Medulla oblongata (tissue), 1 donor: ENCODE measurements around the gene PLCXD3.
A peak's percentile ranks its signal among the peaks of the same experiment; 100 is the strongest.

Source experiments
- DNase-seq: peaks from one replicate; pipeline ENCODE4 v3.0.0-alpha.2; 2015; ENCODE audit errors: extremely low spot score

The PLCXD3 gene

DNA sequence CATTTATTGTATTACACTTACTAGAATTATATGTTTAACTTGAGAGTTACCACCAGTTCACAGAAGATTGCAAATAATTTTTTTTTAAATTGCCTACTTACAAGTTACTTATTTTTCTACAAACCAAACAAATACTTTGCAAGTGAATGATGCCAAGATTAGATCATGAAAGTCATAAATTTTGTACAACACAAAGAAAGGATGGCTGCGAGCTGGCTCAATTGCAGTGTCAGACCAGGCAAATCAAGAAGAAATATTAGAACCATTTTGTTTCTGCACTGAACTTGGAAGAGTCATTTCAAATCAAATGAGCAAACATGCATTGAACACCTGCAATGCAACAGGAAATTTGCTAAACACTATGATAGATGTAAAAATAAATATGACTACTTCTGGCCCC is 97.3 kb downstream of the PLCXD3 start:
- peak; percentile 11 for DNase-seq

DNA sequence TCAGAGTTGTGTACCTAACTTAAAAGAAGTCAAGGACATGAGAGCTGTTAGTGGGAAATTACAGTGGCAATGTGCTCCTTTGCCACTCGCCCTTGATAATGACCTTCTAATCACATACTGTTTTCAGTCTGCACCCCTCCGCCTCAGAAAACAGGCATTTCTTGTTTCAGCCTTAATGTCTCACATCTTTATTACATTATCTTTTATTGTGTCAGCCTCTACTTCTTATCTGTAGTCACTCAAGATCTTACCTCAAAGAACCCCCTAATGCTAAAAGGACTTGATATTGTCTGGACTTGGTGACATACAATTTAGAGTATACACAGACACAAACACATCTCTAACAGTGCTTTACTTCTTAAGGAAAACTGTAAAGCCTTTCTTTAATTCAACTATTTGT is 97.9 kb downstream of the PLCXD3 start:
- no peak for DNase-seq

DNA sequence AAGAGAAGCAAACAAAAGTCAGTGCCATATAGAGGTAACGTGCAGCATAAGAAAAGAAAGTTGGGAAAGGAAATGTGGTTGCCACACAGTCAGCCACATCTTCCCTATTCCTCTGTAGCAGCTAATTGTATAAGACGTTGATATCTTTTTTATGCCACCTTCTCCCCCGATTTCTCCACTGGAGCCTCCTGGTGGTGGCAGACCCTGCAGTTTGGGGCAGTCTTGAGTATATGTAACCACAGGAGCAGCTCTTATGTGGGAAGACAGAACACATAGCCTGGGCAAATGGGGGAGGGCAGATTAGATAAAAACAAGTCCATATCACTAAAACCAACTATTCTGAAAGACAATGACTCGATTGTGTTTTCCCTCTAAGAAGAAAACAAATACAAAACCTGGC is 99.7 kb downstream of the PLCXD3 start:
- DNase-seq, result no peak

DNA sequence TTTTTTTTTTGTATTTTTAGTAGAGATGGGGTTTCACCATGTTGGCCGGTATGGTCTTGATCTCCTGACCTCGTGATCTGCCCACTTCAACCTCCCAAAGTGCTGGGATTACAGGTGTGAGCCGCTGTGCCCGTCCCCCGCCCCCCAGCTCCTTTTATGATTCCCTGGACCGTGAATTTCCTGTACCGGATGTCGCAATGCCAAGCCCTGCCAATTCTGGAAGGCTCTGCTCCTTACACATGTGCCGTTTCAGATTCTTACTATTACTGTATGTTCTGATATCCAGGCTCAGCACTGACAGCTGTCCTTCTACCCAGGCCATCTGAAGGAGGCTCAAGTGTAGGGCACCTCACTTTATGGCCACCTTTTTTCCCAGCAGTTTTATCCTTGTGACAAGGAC is 100.1 kb downstream of the PLCXD3 start:
- no peak for DNase-seq

DNA sequence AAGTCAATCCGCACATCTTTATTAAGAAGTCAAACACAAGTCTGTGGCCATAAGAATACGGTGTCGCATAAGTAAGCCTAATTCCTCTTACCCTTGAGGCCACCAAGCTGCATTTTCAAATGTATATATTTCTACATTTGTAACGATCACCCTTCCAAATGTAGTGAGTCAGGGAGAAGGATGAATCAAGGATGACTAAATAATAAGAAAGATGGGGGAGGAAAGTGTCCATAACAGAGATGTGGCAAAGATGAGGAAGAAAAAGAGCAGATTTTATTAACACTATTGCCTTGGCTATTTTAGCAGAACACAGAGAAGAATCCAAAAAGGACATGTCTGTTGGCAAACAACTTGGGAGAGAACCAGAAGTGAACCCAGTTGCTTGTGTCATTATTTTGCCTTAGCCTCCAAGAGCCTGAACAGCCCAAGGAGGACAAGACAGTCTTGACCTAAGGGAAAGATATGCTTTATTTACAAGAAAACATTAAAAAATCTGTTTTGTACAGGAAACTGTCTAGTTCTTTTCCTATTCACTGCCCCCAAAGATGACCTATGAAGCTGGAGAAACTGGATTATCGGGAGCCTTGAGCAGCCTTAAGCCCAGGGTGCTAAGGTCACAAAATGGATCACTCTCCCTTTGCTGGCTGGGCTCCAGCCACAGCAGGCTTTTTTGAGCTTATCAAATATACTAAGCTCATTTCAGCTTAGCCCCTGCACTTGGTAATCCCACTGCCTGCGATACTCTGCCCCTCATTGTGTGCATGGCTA is 101.5 kb downstream of the PLCXD3 start:
- DNase-seq, result no peak

DNA sequence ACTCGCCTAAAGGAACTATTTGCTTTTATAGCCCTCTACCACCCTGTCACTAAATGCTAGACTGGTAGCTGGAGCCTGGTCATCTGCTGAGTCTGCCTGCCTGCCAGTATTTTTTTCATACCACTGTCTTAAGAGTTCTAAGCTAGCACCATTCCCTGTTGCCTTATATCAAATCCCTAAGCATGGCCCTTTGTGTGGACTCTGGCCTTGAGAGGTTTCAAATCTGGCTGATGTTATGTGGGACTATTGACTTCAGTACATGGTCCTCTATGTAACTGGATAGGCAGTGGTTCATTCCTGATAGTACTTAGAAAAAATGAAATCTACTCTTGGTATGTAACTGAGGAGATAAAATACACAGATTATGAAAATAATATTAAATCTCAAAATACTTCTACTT is 103.5 kb downstream of the PLCXD3 start:
- no peak for DNase-seq

DNA sequence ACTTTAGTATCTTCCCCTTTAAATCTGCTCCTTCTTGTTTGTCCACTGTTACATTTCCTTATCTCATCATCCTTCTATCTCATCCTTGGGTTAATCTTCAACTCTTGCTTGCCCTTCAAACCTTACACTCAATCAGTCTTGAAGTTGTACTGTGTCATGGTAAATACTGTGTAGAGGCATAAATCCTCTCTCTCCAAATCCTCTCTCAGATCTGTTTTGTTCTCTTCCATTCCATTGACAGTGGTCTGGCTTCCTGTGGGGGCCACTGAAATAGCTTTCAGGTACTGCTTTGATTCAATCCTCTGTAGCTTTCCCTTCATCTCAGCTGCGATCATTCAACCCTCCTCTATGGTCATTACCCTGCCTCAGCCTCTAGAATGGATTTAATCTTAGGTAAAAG is 104.0 kb downstream of the PLCXD3 start:
- DNase-seq, result no peak

DNA sequence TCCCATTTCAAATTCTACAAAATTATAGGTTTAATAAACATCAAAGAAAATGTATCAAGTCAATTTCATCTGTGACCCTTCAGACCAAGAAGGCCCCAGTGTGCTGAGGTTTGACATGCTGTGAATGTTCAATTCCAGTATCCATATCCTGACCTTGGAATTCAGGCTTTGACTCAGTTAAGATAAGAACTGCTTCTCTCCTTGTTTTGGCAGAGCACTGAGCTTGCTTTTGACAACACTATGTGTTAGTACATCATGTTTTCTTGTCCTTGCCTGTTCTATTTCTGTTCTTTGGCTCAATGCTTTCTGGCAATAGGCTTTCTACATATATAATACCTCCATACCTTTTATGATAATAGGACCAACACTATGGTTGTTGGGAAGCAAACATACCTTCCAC is 105.6 kb downstream of the PLCXD3 start:
- DNase-seq, result no peak

DNA sequence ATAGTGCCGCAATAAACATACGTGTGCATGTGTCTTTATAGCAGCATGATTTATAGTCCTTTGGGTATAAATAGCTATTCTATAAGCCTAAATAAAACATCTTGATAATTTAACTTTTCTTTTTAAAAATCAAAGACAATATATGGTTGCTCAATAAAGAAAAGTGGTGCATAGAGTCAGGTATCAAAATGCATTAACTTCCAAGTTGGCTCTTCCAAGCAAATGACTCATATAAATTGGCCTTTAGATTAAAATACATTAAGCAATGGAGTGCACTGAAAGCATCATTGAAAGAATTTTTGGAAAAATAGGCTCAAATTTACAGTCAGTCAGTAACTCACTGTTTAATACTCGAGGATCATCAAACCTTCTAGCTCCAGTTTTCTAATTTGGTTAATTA is 106.6 kb downstream of the PLCXD3 start:
- no peak for DNase-seq

DNA sequence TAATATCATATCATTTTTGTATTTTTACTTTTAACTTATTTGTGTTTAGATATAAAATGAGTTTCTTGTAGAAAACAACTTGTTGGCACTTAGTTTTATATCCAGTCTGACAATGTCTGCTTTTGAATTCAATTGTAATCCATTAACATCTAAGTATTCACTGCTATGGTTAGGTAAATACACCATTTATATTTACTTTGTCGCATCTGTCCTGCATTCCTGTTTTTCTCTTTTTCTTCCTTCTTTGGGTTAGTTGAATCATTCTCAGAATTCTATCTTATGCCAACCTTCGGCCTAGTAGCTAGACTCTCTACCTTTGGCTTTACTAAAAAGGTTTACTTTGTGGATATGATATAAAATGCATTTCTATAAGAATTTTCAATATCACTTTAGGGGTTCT is 107.6 kb downstream of the PLCXD3 start:
- no peak for DNase-seq

DNA sequence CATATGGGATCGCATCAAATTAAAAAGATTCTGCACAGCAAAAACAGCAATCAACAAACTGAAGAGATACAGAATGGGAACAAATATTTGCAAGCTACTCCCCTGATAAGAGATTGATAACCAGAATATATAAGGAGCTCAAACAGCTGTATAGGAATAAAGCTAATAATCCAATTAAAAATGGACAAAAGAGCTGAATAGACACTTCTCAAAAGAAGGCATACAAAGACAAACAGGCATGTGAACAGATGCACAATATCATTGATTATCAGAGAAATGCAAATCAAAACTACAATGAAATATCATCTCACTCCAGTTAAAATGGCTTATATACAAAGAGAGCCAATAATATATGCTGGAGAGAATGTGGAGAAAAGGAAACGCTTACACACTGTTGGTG is 110.6 kb downstream of the PLCXD3 start:
- no peak for DNase-seq

DNA sequence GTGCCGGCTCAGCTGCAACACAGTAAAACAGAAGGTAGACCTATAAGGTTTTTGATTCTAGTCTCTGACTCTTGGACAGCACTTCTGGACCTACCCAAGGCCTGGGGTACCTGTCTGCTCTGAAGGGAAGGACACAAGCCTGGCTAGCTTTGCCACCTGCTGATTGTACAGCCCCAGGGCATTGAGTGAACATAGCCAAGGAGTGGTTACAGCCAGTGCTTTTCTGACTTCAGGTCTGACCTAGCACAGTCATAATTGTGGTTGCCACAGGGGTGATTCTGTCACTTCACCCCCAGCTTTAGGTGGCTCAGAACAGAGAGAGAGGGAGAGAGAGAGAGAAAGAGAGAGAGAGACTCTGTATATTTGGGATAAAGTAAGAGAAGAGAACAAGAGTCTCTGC is 118.4 kb downstream of the PLCXD3 start:
- DNase-seq, result no peak

DNA sequence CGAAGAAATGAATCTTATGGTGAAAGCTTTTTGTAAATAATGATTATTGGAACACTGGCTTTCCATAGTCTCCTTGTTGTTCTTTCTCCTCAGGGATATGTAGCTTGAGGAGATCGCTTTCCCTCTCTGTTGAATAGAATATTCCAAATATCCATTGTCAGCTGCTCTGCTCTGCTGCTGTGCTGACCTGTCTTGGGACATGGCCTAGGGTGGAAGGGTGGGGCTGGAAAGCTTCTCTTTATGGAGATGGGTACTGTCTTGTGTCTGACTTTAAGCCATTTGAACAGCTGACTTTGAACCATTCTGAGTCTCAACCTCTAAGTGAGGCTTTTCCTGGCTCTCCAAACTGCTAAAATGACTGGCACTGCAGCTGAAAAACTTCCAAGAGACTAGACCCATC is 135.8 kb downstream of the PLCXD3 start:
- DNase-seq, result no peak

DNA sequence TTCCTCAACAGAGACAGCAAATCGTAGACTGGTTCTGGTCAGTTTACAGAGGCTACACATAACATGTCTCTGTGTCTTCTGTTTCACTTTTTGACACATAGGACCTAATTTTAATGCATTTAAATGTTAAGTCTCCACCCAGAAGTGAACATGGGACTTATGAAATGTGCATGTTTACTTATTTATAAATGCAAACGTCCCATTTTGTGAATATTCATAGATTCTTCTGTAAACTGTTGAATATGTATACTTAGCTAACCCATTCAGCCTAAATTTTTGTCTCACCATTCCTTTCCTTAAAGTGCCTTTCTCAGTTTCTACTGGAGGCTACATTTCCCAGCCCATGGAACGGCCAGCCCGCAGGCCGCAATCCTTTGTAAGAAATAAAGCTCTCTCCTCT is 137.2 kb downstream of the PLCXD3 start:
- no peak for DNase-seq

DNA sequence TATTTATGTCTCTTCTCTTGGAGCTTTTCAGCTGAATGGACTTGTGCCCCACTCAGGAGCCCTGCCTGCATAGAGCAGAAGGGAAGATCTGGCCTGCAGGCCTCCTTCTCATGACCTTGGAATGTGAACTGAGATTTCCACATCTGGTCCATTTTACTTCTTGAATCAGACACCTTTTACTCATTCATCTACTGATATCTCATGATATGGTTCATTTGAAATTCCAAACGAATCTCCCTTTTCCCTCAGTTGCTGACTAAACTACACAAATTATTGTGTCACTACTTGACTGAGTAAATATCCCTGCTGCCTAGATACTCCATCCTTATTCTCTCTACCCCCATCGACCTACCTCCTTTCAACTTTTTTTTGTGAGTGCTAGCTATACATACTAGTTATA is 138.7 kb downstream of the PLCXD3 start:
- no peak for DNase-seq

DNA sequence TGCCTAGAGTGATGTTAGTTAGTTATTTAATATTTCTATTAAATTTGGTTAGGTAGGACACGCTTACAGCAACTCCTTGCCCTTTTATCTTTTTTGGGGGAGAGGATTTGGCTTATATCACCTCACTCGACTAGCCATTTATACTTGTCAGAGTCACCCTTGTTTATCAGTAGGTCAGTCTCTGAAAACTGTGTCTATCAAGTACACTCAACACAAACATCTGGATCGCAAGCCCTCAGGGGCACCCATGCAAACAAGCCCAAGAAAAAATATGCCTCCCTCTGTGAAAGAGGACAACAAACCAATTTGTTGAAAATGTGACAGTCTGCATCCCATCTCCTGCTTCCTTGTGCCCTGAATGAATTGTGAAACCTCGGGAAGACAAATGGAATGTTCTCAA is 139.9 kb downstream of the PLCXD3 start:
- no peak for DNase-seq

DNA sequence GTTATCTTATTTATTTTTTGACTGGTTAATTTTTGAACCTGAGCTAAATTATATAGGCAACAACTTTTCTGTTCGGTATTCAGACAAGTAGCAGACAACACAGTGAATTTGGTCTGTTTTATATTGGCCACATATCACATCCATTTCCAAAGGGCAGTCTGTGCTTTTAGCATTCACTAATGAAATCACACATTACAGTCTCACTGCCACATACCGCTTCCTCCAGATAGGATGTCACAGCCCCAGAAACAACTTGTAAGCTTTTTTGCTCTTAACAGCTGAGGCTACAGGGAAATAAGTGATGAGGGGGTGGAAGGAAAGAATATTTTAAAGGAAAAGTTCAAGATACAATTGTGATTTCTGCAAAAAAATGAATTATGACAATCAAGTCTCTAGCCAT is 140.6 kb downstream of the PLCXD3 start:
- DNase-seq, result no peak

DNA sequence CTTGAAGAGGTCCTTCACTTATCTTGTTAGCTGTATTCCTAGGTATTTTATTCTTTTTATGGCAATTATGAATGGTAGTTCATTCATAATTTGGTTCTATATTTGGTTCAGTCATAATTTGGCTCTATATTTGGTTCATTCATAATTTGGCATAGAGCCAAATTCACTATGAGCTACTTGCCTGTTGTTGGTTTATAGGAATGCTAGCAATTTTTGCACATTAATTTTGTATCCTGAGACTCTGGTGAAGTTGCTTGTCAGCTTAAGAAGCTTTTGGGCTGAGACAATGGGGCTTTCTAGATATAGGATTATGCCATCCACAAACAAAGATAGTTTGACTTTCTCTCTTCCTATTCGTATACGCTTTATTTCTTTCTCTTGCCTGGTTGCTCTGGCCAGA is 142.2 kb downstream of the PLCXD3 start:
- DNase-seq, result no peak

DNA sequence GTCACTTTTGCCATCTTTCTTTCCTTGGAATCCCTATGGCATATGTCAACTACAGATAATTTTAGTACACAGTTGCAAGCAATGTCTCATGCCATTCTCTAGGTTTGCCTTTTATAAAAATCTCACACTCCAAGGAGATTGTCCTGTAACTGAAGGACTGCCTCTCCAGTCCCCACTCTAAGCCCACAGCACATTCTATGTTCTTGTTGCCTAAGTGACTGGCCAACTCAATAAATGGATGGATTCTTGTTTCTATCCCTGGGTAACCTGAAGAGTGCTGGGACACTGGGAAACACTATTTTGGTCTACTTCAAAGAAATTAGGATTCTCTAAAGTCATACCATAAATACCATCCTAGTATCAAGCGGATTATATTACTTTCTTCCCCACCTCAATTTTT is 145.0 kb downstream of the PLCXD3 start:
- no peak for DNase-seq

DNA sequence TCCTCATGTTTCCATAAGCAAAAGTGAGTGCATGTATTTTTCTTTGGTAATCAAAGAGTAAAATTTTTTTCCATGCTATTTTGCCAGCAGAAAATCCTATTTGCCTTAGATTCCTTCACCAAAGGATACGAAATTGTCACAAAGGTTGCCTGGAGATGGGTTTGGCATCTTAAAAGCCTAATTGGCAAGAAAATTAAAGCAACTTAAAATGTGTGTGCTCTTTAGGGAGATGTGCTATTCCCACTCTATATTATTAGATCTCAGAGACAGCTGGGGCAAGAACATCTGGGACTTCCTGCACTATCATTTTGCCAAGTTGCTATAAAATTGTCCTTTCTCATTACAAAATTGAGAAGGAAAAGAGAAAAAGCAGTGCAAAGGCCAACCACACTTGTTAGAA is 146.1 kb downstream of the PLCXD3 start:
- DNase-seq, result peak; percentile 30

DNA sequence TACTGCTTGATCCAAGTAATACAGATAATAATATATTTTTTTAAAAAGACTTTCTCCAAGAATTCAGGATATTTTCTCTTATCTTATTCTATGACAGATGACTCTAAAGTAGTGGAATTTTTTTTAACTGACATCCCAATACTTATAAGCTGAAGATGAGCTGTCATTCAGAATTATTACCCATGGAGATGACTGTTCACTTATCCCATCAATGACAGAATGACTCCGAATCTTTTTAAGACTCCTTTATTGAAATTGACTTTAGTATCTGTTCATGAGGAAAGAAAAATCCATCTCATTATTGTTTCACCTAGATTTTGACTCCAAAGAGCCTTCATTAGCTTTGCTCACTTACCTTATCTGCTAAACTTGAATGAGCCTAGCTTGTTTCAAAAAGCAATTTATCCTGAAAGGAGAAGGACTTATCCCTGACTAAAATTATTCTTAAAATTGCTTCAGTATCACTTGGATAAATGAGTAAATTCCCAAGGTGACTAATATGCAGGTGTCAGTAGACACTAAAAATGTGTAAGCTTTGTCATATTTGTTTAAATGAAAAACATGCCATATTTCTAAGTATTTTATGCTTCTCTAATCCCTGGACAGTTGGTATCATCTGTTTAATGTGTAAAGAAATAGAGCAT is 146.9 kb downstream of the PLCXD3 start:
- no peak for DNase-seq

DNA sequence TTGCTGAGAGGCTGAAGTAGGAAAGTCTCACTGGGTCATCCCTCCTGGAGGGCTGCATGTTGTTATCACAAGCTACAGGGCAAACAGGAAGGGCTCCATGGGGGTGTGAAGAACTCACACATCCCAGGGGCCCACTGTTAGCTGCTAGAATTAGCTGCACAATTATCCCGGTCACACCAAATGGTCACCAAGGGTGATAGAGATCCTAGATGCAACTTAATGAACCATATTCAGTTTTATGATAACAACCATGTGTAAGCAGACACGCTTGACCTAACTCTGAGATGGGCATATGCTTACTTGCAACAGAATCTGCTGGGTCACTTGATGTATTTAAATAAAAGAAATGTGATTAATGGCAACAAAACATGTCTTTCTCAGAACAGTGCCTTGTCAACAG is 153.6 kb downstream of the PLCXD3 start:
- no peak for DNase-seq

DNA sequence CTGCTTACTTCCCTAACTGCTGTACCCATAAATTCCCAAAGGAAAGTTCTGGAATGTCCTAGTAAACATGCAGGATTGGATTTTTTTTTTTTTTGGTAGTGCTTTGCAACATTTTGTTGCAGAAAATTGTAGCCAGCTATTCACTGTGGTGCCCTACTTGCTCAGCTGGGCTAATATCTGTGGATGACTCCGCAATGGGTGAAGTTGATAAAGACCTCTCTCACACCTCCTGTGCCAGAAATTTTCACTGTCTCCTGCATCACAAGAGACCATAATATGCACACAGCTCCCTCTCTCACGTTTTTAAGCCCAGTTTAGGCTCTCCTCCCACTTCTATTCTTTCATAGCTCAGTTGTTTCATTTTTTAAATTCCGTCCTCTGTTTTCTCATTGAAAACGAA is 160.6 kb downstream of the PLCXD3 start:
- DNase-seq, result no peak

DNA sequence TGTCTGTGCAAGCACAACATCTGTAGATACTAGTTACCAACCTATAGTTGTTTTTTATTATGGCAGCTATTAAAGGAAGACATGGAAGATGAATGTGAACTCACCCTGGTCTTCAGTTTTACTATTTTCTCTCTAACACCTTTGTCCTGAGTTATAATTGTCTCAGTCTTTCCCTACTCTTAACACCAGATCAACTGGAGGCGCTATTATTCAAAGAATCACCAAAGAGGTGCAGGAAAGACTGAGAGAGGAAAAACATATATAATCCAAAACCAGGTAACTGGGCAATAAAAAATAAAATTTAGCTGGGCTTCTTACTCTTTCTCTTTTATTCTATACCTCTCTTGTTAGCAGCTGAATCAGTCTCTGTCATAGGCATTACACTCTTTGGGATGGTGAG is 162.8 kb downstream of the PLCXD3 start:
- DNase-seq, result no peak
